Liver (tissue), 9 donors: ENCODE results near the gene ITGA7. TPM values are rescaled to one million over a fixed set of nuclear protein-coding genes. Genes with fewer than 3 reads are reported as not detected.

Source experiments
- DNase-seq: peaks from one replicate; pipeline ENCODE4 v3.0.0-alpha.2; 2017; ENCODE audit warnings: low spot score
- H3K27ac ChIP-seq, 2 donors: one replicate each; pipeline ENCODE4 v1.7.0; 2013; ENCODE audit warnings: inconsistent platforms in 2 of 2, low read length in 2 of 2, control low read depth in 1 of 2, low read depth in 1 of 2, mild to moderate bottlenecking in 1 of 2
- H3K27me3 ChIP-seq, 4 donors: one replicate each; pipeline versions ENCODE4 v1.6.1 to v1.7.0; 2013; ENCODE audit warnings: low read length in 3 of 4, inconsistent platforms in 1 of 4, mild to moderate bottlenecking in 1 of 4, moderate library complexity in 1 of 4; ENCODE audit not compliant: control insufficient read depth in 4 of 4, insufficient read depth in 4 of 4
- H3K36me3 ChIP-seq, 4 donors: one replicate each; pipeline versions ENCODE4 v1.6.1 to v1.7.0; 2013; ENCODE audit warnings: low read length in 3 of 4, mild to moderate bottlenecking in 3 of 4, low read depth in 1 of 4, moderate library complexity in 1 of 4; ENCODE audit not compliant: control insufficient read depth in 4 of 4, insufficient read depth in 3 of 4
- H3K4me1 ChIP-seq, 4 donors: one replicate each; pipeline versions ENCODE4 v1.6.1 to v1.7.0; 2013; ENCODE audit warnings: low read length in 3 of 4, mild to moderate bottlenecking in 3 of 4, moderate library complexity in 1 of 4; ENCODE audit not compliant: control insufficient read depth in 4 of 4, insufficient read depth in 4 of 4
- H3K4me3 ChIP-seq, 3 donors: one replicate each; pipeline versions ENCODE4 v1.6.1 to v1.7.0; 2013; ENCODE audit warnings: low read length in 3 of 3, control low read depth in 1 of 3, low read depth in 1 of 3, mild to moderate bottlenecking in 1 of 3
- H3K9ac ChIP-seq, 2 donors: one replicate each; pipeline ENCODE4 v1.7.0; 2013; ENCODE audit warnings: low read length in 2 of 2, mild to moderate bottlenecking in 2 of 2, moderate library complexity in 2 of 2, control low read depth in 1 of 2, low read depth in 1 of 2
- H3K9me3 ChIP-seq, 4 donors: one replicate each; pipeline versions ENCODE4 v1.6.1 to v1.7.0; 2013; ENCODE audit warnings: low read length in 3 of 4; ENCODE audit not compliant: control insufficient read depth in 4 of 4
- ATF3 ChIP-seq: IDR thresholded peaks from 2 replicates; pipeline ENCODE4 v1.6.1; 2016; ENCODE audit warnings: antibody characterized with exemption
- CTCF ChIP-seq: fragments of 150-350 bp; IDR thresholded peaks from 2 replicates; pipeline ENCODE4 v1.5.1; 2017; ENCODE audit warnings: improper control_type of control experiment, low read depth, low read length; ENCODE audit not compliant: missing input control
- EGR1 ChIP-seq, 2 donors: IDR thresholded peaks; 2 replicates each; pipeline ENCODE4 v1.6.1; 2016 to 2018; ENCODE audit warnings: antibody characterized with exemption in 2 of 2, low read depth in 2 of 2
- FOXA1 ChIP-seq: IDR thresholded peaks from 2 replicates; pipeline ENCODE4 v1.6.1; 2016; ENCODE audit warnings: antibody characterized with exemption
- FOXA2 ChIP-seq: IDR thresholded peaks from 2 replicates; pipeline ENCODE4 v1.6.1; 2016; ENCODE audit warnings: antibody characterized with exemption
- GABPA ChIP-seq, 2 donors: IDR thresholded peaks in 1 of 2; conservative IDR thresholded peaks in 1 of 2; 2 replicates each; pipeline ENCODE4 v1.6.1; 2016; ENCODE audit warnings: antibody characterized with exemption in 2 of 2, mild to moderate bottlenecking in 1 of 2, moderate library complexity in 1 of 2
- HNF4A ChIP-seq, 2 donors: conservative IDR thresholded peaks; 2 replicates each; pipeline ENCODE4 v1.6.1; 2016; ENCODE audit warnings: antibody characterized with exemption in 2 of 2, mild to moderate bottlenecking in 2 of 2
- HNF4G ChIP-seq: IDR thresholded peaks from 2 replicates; pipeline ENCODE4 v1.6.1; 2016; ENCODE audit warnings: antibody characterized with exemption
- JUND ChIP-seq, 2 donors: IDR thresholded peaks; 2 replicates each; pipeline ENCODE4 v1.6.1; 2016; ENCODE audit warnings: antibody characterized with exemption in 2 of 2
- MAX ChIP-seq: IDR thresholded peaks from 2 replicates; pipeline ENCODE4 v1.6.1; 2016; ENCODE audit warnings: antibody characterized with exemption
- NR2F2 ChIP-seq: IDR thresholded peaks from 2 replicates; pipeline ENCODE4 v1.6.1; 2016; ENCODE audit warnings: antibody characterized with exemption
- RAD21 ChIP-seq, 2 donors: IDR thresholded peaks; 2 replicates each; pipeline ENCODE4 v1.6.1; 2016; ENCODE audit warnings: antibody characterized with exemption in 2 of 2, mild to moderate bottlenecking in 2 of 2
- REST ChIP-seq: IDR thresholded peaks from 2 replicates; pipeline ENCODE4 v1.6.1; 2016; ENCODE audit warnings: antibody characterized with exemption, mild to moderate bottlenecking
- RXRA ChIP-seq, 2 donors: IDR thresholded peaks; 2 replicates each; pipeline ENCODE4 v1.6.1; 2017 to 2018; ENCODE audit warnings: antibody characterized with exemption in 2 of 2, mild to moderate bottlenecking in 1 of 2
- SP1 ChIP-seq: IDR thresholded peaks from 2 replicates; pipeline ENCODE4 v1.6.1; 2018; ENCODE audit warnings: antibody characterized with exemption, mild to moderate bottlenecking
- TAF1 ChIP-seq: conservative IDR thresholded peaks from 2 replicates; pipeline ENCODE4 v1.6.1; 2016; ENCODE audit warnings: antibody characterized with exemption, mild to moderate bottlenecking
- YY1 ChIP-seq: IDR thresholded peaks from 2 replicates; pipeline ENCODE4 v1.6.1; 2016; ENCODE audit warnings: antibody characterized with exemption, mild to moderate bottlenecking
- ZBTB33 ChIP-seq: IDR thresholded peaks from 2 replicates; pipeline ENCODE4 v1.6.1; 2016; ENCODE audit warnings: antibody characterized with exemption
- WGBS: extraction: QIAGEN DNeasy Blood & Tissue Kit; methylation state at CpG from one replicate; pipeline ENCODE4 v1.1.7; 2013; 5-methylcytosine and 5-hydroxymethylcytosine counted together
- polyA plus RNA-seq, 2 donors: library from polyadenylated mRNA; stranded (reverse) in 1 of 2; unstranded in 1 of 2; fragments of 200-250 nt in 1 of 2; fragments of >200 nt in 1 of 2; fragmentation: Nextera tagmentation in 1 of 2; extraction: Ambion mirVana in 1 of 2; gene quantifications; one replicate each; pipeline versions ENCODE4 v1.2.1 to v1.2.3, GENCODE V29; 2013 to 2015
- total RNA-seq, 2 donors: library from RNA; depleted of rRNA; stranded (reverse); fragments of >200 nt; gene quantifications; one replicate each; pipeline ENCODE4 v1.2.3, GENCODE V29; 2014
- donor health status: healthy.
- donor health status: healthy.
- donor health status: healthy.
- donor health status: healthy.
- donor health status: healthy.

The ITGA7 gene
- total and polyA plus RNA-seq, 4 donors: 0.98 to 4.9 (median 3.3) TPM

GRCh38 chr12:55695349-55695748 lies 12.4 kb downstream of the ITGA7 start:
- Histone ChIP-seq H3K9ac (no peak overlapping the region), H3K36me3 (no peaks in the 10 kb centered on the region), H3K27ac (no peak overlapping the region), H3K27me3 (no peaks in the 10 kb centered on the region), H3K9me3 (no peaks in the 10 kb centered on the region), H3K4me1 (no peaks in the 10 kb centered on the region), H3K4me3 (no peak overlapping the region)
- DNase-seq: no peak
- WGBS: 74% methylated on average over 7 of the region's 7 CpGs
- no peak for TF ChIP-seq HNF4G
- TF ChIP-seq TAF1: no peak
- TF ChIP-seq CTCF: no peak
- TF ChIP-seq NR2F2: no peak
- no peak for TF ChIP-seq GABPA (IDR thresholded peaks at IDR 0.05 in 1 of 2, conservative IDR thresholded peaks at IDR 0.05 in 1 of 2)
- TF ChIP-seq ATF3: no peak
- no peak for TF ChIP-seq JUND (IDR thresholded peaks at IDR 0.05)
- TF ChIP-seq RAD21 (IDR thresholded peaks at IDR 0.05): no peak

- Histone ChIP-seq H3K9ac (no peak overlapping the region), H3K27ac (no peak overlapping the region), H3K9me3 (no peaks in the 10 kb centered on the region), H3K4me3 (no peak overlapping the region), H3K27me3 (no peaks in the 10 kb centered on the region), H3K4me1 (no peaks in the 10 kb centered on the region), H3K36me3 (no peaks in the 10 kb centered on the region)
- 97% methylated on average over 4 of the region's 4 CpGs for WGBS
- no peak for DNase-seq
- TF ChIP-seq REST (no peak), TAF1 (no peak), FOXA1 (no peak), EGR1 (IDR thresholded peaks at IDR 0.05; ENCODE audit: low read depth in 2 of 2) (no peak), NR2F2 (no peak), FOXA2 (no peak), JUND (IDR thresholded peaks at IDR 0.05) (no peak), ATF3 (no peak), SP1 (no peak), GABPA (IDR thresholded peaks at IDR 0.05 in 1 of 2, conservative IDR thresholded peaks at IDR 0.05 in 1 of 2) (no peak), RAD21 (IDR thresholded peaks at IDR 0.05) (no peak), YY1 (no peak), MAX (no peak), HNF4G (no peak), HNF4A (conservative IDR thresholded peaks at IDR 0.05) (no peak), ZBTB33 (no peak), CTCF (no peak), RXRA (IDR thresholded peaks at IDR 0.05) (no peak)
Measured at GRCh38 chr12:55694651-55695050, 13.1 kb downstream of the ITGA7 start.
